Measurements from ENCODE around the gene TMCO4. TPM values are rescaled to one million over a fixed set of nuclear protein-coding genes. Genes with fewer than 3 reads are reported as not detected.

TMCO4 gene
- total RNA-seq, 1 donor from 2014 or later, result 4.1 TPM

DNA sequence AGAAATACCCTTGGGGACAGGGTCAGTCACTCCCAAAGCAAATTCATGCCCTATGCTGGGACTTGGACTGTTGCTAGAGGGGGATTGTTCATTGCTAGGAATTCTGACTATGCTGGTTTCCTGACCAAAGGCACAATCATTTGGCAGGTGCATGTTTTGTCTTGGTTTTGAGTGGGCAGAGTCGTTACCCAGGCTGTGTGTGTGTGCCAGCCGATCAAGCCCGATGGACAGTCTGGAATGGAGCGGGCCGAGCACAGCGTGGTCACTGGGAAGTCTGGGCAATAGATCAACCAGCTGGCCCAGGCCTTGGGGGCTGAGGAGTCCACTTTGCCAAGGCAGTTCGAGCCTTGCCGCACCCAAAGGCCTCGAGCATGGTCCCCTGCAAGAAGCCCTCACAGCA, 74.1 kb downstream of the TMCO4 start:
- DNase-seq (ENCODE audit: low spot score), result no peak
- no peaks in the 10 kb centered on the region for H3K9me3 Mint-ChIP-seq (ENCODE audit: unreplicated experiment)
- no peak overlapping the region for H3K4me3 Mint-ChIP-seq (ENCODE audit: unreplicated experiment)
- H3K36me3 Mint-ChIP-seq (ENCODE audit: low read depth, unreplicated experiment), result no peaks in the 10 kb centered on the region
- no peak for TF ChIP-seq CTCF (IDR thresholded peaks at IDR 0.05; ENCODE audit: unreplicated experiment)
- H3K4me1 Mint-ChIP-seq (ENCODE audit: unreplicated experiment), result no peaks in the 10 kb centered on the region
- H3K27me3 Mint-ChIP-seq (ENCODE audit: unreplicated experiment), result peaks cover 2% of the 10 kb centered on the region
- no peak overlapping the region for H3K27ac Mint-ChIP-seq (ENCODE audit: unreplicated experiment)

DNA sequence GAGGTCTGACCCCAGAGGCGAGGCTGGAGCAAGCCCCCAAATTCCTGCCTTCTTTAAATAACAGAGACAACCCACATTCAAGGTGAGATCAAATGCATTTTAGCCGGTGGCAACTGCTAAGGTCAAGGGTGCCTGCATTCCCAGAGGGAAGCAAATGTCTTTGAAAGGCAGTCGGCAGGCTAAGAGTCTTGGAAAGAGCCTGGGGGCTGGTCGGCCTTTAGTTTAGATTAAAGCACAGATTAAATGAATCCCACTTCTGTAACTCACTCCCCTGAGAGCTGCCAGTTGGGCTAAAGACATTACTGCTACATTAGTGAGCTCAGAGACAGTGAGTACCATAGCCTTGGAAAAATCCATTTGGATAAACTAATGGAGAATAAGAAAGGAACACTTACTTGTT, 75.8 kb downstream of the TMCO4 start:
- Mint-ChIP-seq H3K9me3 (ENCODE audit: unreplicated experiment) (no peaks in the 10 kb centered on the region), H3K4me3 (ENCODE audit: unreplicated experiment) (no peak overlapping the region), H3K27me3 (ENCODE audit: unreplicated experiment) (no peaks in the 10 kb centered on the region), H3K27ac (ENCODE audit: unreplicated experiment) (no peak overlapping the region), H3K36me3 (ENCODE audit: low read depth, unreplicated experiment) (no peaks in the 10 kb centered on the region), H3K4me1 (ENCODE audit: unreplicated experiment) (no peaks in the 10 kb centered on the region)
- TF ChIP-seq CTCF (IDR thresholded peaks at IDR 0.05; ENCODE audit: unreplicated experiment), result no peak
- no peak for DNase-seq (ENCODE audit: low spot score)

DNA sequence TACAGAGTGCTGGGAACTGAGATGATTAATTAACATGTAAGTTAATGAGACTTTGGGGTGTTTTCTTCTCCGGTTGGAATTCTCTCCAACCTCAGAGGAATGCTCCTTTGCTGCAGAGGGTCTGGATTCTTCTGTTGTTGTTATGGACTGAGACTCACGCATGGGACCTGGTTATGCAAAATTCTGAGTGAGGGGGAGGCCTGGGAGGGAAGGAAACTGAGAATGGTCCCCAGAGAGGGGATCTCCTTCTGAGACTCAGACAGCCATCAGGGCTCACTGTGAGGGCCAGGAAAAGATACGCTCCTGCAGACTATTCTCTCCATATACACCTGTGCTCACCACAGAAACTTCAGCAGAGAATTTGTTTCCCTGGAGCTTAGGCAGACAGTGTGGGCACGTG, 78.7 kb downstream of the TMCO4 start:
- Mint-ChIP-seq H3K27me3 (ENCODE audit: unreplicated experiment) (no peaks in the 10 kb centered on the region), H3K4me1 (ENCODE audit: unreplicated experiment) (no peaks in the 10 kb centered on the region), H3K9me3 (ENCODE audit: unreplicated experiment) (no peaks in the 10 kb centered on the region), H3K36me3 (ENCODE audit: low read depth, unreplicated experiment) (no peaks in the 10 kb centered on the region), H3K4me3 (ENCODE audit: unreplicated experiment) (no peak overlapping the region), H3K27ac (ENCODE audit: unreplicated experiment) (no peak overlapping the region)
- no peak for DNase-seq (ENCODE audit: low spot score)
- TF ChIP-seq CTCF (IDR thresholded peaks at IDR 0.05; ENCODE audit: unreplicated experiment), result no peak

DNA sequence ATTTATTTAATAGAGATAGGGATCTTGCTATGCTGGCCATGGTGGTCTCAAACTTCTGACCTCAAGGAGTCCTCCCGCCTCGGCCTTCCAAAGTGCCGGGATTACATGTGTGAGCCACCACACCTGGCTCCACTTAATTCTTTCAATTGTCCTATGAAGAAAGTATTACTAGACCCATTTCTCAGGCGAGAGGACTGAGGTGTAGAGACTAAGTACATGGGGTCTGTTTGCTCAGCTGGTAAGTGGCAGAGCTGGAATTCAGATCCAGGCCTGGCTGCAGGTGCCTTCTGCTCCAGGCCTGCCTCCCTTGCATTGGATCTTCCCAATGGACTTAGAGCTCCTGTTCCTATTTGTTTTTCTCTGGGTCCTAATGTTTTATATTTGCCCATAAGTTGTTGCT, 79.5 kb downstream of the TMCO4 start:
- no peaks in the 10 kb centered on the region for H3K4me1 Mint-ChIP-seq (ENCODE audit: unreplicated experiment)
- H3K27me3 Mint-ChIP-seq (ENCODE audit: unreplicated experiment), result no peaks in the 10 kb centered on the region
- no peak overlapping the region for H3K27ac Mint-ChIP-seq (ENCODE audit: unreplicated experiment)
- no peak for DNase-seq (ENCODE audit: low spot score)
- H3K4me3 Mint-ChIP-seq (ENCODE audit: unreplicated experiment), result no peak overlapping the region
- no peaks in the 10 kb centered on the region for H3K36me3 Mint-ChIP-seq (ENCODE audit: low read depth, unreplicated experiment)
- no peak for TF ChIP-seq CTCF (IDR thresholded peaks at IDR 0.05; ENCODE audit: unreplicated experiment)
- H3K9me3 Mint-ChIP-seq (ENCODE audit: unreplicated experiment), result no peaks in the 10 kb centered on the region

DNA sequence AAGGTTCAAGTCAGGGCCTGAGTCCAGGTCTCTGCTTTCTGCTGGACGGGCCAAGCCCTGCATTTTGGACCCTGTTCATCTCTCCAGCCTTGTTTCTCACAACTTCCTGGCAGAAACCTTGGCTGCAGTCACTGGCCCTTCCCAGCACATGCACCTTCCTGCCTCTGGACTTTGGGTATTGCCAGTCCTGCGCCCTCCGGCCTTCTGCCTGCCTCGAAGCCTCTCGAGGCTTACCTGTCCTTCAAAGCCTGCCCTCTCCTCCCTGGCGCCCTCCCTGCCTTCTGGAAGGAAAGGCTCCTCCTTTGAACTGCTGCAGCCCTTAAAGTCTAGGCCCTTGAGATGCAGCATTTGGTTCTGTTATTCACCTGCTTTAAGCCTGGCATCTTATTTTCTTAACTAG, 82.2 kb downstream of the TMCO4 start:
- Mint-ChIP-seq H3K9me3 (ENCODE audit: unreplicated experiment) (no peaks in the 10 kb centered on the region), H3K36me3 (ENCODE audit: low read depth, unreplicated experiment) (no peaks in the 10 kb centered on the region), H3K27me3 (ENCODE audit: unreplicated experiment) (no peaks in the 10 kb centered on the region), H3K4me3 (ENCODE audit: unreplicated experiment) (no peak overlapping the region), H3K27ac (ENCODE audit: unreplicated experiment) (no peak overlapping the region), H3K4me1 (ENCODE audit: unreplicated experiment) (no peaks in the 10 kb centered on the region)
- TF ChIP-seq CTCF (IDR thresholded peaks at IDR 0.05; ENCODE audit: unreplicated experiment), result no peak
- DNase-seq (ENCODE audit: low spot score), result no peak

Data from endothelial cell (in vitro differentiated cells).